Adrenal gland (tissue), 12 donors: ENCODE measurements around the gene TGFBR3. TPM values are rescaled to one million over a fixed set of nuclear protein-coding genes. Genes with fewer than 3 reads are reported as not detected.

Experiments used
- DNase-seq, 7 donors: peaks; one replicate each; pipeline ENCODE4 v3.0.0-alpha.2; 2019 to 2020
- H3K27ac ChIP-seq, 5 donors: fragments of 200-600 bp; sonication (generic) in 4 of 5; 1 replicate in 3 of 5; 2 replicates in 2 of 5; pipeline versions ENCODE4 v1.5.1 to v1.8.0; 2016 to 2020; ENCODE audit warnings: mild to moderate bottlenecking in 1 of 5
- H3K27me3 ChIP-seq: fragments of 200-600 bp; 2 replicates; pipeline ENCODE4 v1.8.0; 2021
- H3K36me3 ChIP-seq, 2 donors: fragments of 200-600 bp; replicated peaks in 1 of 2; 1 replicate in 1 of 2; 2 replicates in 1 of 2; pipeline versions ENCODE4 v1.5.1 to v1.8.0; 2018 to 2022
- H3K4me1 ChIP-seq, 2 donors: fragments of 200-600 bp; replicated peaks in 1 of 2; 1 replicate in 1 of 2; 2 replicates in 1 of 2; pipeline versions ENCODE4 v1.5.1 to v1.8.0; 2018 to 2021
- H3K4me3 ChIP-seq, 4 donors: fragments of 200-600 bp; sonication (generic) in 3 of 4; one replicate each; pipeline ENCODE4 v1.5.1; 2016 to 2018
- H3K9me3 ChIP-seq, 3 donors: fragments of 200-600 bp; sonication (generic) in 1 of 3; replicated peaks in 1 of 3; 1 replicate in 2 of 3; 2 replicates in 1 of 3; pipeline versions ENCODE4 v1.5.1 to v1.8.0; 2016 to 2021
- CTCF ChIP-seq, 6 experiments: fragments of 450-650 bp in 4 of 6; fragments of 200-600 bp in 2 of 6; sonication (generic) in 1 of 6; IDR thresholded peaks; 1 replicate in 5 of 6; 2 replicates in 1 of 6; pipeline versions ENCODE4 v1.5.1 to v1.8.0; 2016 to 2021; ENCODE audit warnings: antibody characterized with exemption in 6 of 6, mild to moderate bottlenecking in 2 of 6, moderate library complexity in 1 of 6
- POLR2A ChIP-seq, 2 donors: fragments of 450-650 bp; IDR thresholded peaks; one replicate each; pipeline ENCODE4 v1.6.1; 2017; ENCODE audit warnings: antibody characterized with exemption in 2 of 2, mild to moderate bottlenecking in 2 of 2, moderate library complexity in 1 of 2
- WGBS, 4 donors: extraction: QIAGEN DNeasy Blood & Tissue Kit in 2 of 4; methylation state at CpG; one replicate each; pipeline versions ENCODE4 v1.1.5 to v1.1.7; 2013 to 2017; 5-methylcytosine and 5-hydroxymethylcytosine counted together
- intact Hi-C, 2 donors: fragments of 100-400 bp; cut with DNase I; formaldehyde crosslinking; loops; one replicate each; pipeline versions ENCODE4 v1.14.1 to v1.15.0; 2022 to 2023
- polyA plus RNA-seq, 3 donors: library from polyadenylated mRNA; stranded (reverse); fragments of 200-250 nt in 2 of 3; fragments of 350-450 nt in 1 of 3; fragmentation: Illumina TruSeq in 1 of 3; extraction: RNeasy Lipid Tissue Mini Kit (QIAGEN cat#74804) in 1 of 3; gene quantifications; one replicate each; pipeline ENCODE4 v1.2.3, GENCODE V29; 2013 to 2014
- total RNA-seq, 9 donors: library from RNA; depleted of rRNA in 4 of 9; stranded (reverse); fragments of >200 nt in 4 of 9; fragments of 120-200 nt in 1 of 9; fragmentation: NEBNext Ultra II Directional in 1 of 9; extraction: Animal tissue kit (Norgen Biotek cat#: 25700) in 1 of 9; gene quantifications; one replicate each; pipeline versions ENCODE4 v1.1.0 to v1.2.4, GENCODE V29; 2013 to 2023
- donor health status: healthy with polysubstance abuse.
- donor health status: Bipolar disorder and iron deficiency.
- donor health status: DM: yes; HTN: yes; CAD: no.
- donor health status: DM: no; HTN: no; CAD: no.
- donor health status: DM: no; HTN: no; CAD: no.
- donor health status: DM: yes; HTN: yes; CAD: no.

TGFBR3 gene
- total and polyA plus RNA-seq, 12 donors = 13.9 to 340 (median 148) TPM

- Histone ChIP-seq H3K36me3 (peaks cover 0 to 38% of the 10 kb centered on the region in 2 donors), H3K27ac (peak overlapping the region in 4 of 5 donors; percentile 51 to 90 (median 72)), H3K4me3 (no peak overlapping the region), H3K27me3 (no peaks in the 10 kb centered on the region), H3K9me3 (no peaks in the 10 kb centered on the region), H3K4me1 (peaks cover 36 to 61% of the 10 kb centered on the region in 2 donors)
- WGBS, 4 donors = 85 to 91% (median 90%) methylated on average over 11 of the region's 11 CpGs
- intact Hi-C loops = no loop called here
- DNase-seq = no peak
- TF ChIP-seq POLR2A (IDR thresholded peaks at IDR 0.05) = no peak
Measured at GRCh38 chr1:91729621-91730358, 156.2 kb downstream of the TGFBR3 start.

- Histone ChIP-seq H3K36me3 (peaks cover 0 to 23% of the 10 kb centered on the region in 2 donors), H3K4me3 (no peak overlapping the region), H3K27ac (peak overlapping the region in 2 of 5 donors; percentile 36 to 89), H3K4me1 (peaks cover 35 to 54% of the 10 kb centered on the region in 2 donors), H3K27me3 (no peaks in the 10 kb centered on the region), H3K9me3 (no peaks in the 10 kb centered on the region)
- 85 to 96% (median 86%) methylated on average over 2 of the region's 2 CpGs for whole genome bisulfite sequencing, 4 donors
- intact Hi-C loops = no loop called here
- TF ChIP-seq CTCF (IDR thresholded peaks at IDR 0.05) (no peak), POLR2A (IDR thresholded peaks at IDR 0.05) (no peak)
- DNase-seq = no peak
Measured at GRCh38 chr1:91727763-91728162, 158.2 kb downstream of the TGFBR3 start.

- TF ChIP-seq POLR2A (IDR thresholded peaks at IDR 0.05) (peak in 1 of 2 donors; percentile 35), CTCF (IDR thresholded peaks at IDR 0.05) (peak in 2 of 6 experiments; percentile 3 to 11)
- intact Hi-C loops = no loop called here
- Histone ChIP-seq H3K9me3 (no peaks in the 10 kb centered on the region), H3K27ac (peak overlapping the region; percentile 65 to 89 (median 85)), H3K4me1 (peaks cover 22 to 38% of the 10 kb centered on the region in 2 donors), H3K4me3 (no peak overlapping the region), H3K27me3 (no peaks in the 10 kb centered on the region), H3K36me3 (peaks cover 0 to 25% of the 10 kb centered on the region in 2 donors)
- 19 to 28% (median 22%) methylated on average over 7 of the region's 7 CpGs for WGBS, 4 donors
- peak; percentile 57 to 83 (median 69) for DNase-seq
Measured at GRCh38 chr1:91725989-91726721, 159.8 kb downstream of the TGFBR3 start.

- H3K27me3 ChIP-seq = no peaks in the 10 kb centered on the region
- 0 to 79% (median 47%) methylated on average over 1 of the region's 1 CpG for WGBS, 4 donors
- H3K9me3 ChIP-seq = no peaks in the 10 kb centered on the region
- intact Hi-C loops = no loop called here
- H3K27ac ChIP-seq = peak overlapping the region; percentile 38 to 89 (median 85)
- H3K4me3 ChIP-seq = no peak overlapping the region
- TF ChIP-seq CTCF (IDR thresholded peaks at IDR 0.05) (no peak), POLR2A (IDR thresholded peaks at IDR 0.05) (no peak)
- DNase-seq = no peak
- H3K4me1 ChIP-seq = peaks cover 18 to 32% of the 10 kb centered on the region in 2 donors
- H3K36me3 ChIP-seq = peaks cover 0 to 31% of the 10 kb centered on the region in 2 donors
Measured at GRCh38 chr1:91725618-91725988, 160.3 kb downstream of the TGFBR3 start.
